WTC11 (cell line): ENCODE measurements around the gene BLOC1S5.

Experiments used
- ATF3 ChIP-seq: sonication (generic); formaldehyde crosslinking; conservative IDR thresholded peaks from 2 replicates; pipeline ENCODE4 v1.8.1; 2022; ENCODE audit warnings: mild to moderate bottlenecking, missing genetic modification reagents
- CTCF ChIP-seq: fragments of 200-600 bp; IDR thresholded peaks from 2 replicates; pipeline ENCODE4 v1.8.0; 2022; ENCODE audit warnings: antibody characterized with exemption
- ZBTB43 ChIP-seq: sonication (generic); formaldehyde crosslinking; IDR thresholded peaks from 2 replicates; pipeline ENCODE4 v1.8.1; 2023; ENCODE audit warnings: mild to moderate bottlenecking, missing genetic modification reagents
- ZSCAN18 ChIP-seq: fragments of 250-450 bp; sonication (Bioruptor Pico); IDR thresholded peaks from 2 replicates; pipeline ENCODE4 v2.1.2; 2022; ENCODE audit warnings: mild to moderate bottlenecking, moderate library complexity

GRCh38 chr6:8110725-8111124 lies 46.5 kb upstream of the BLOC1S5 start:
- TF ChIP-seq ZBTB43 (CRISPR knock-in tag) (no peak), CTCF (no peak), ZSCAN18 (CRISPR knock-in tag) (no peak), ATF3 (no peak)
